AG04450 (cell line): ENCODE data around the gene KLRD1. TPM values are rescaled to one million over a fixed set of nuclear protein-coding genes. Genes with fewer than 3 reads are reported as not detected.
A peak's percentile ranks its signal among the peaks of the same experiment; 100 is the strongest.

Source experiments
- CTCF ChIA-PET: fragments of 300-600, 350-600 bp; formaldehyde crosslinking; extraction: SDS; loops from one replicate; lab custom pipeline; 2022; ENCODE audit warnings: antibody characterized with exemption, inconsistent platforms; lab: Charles Lee
- POLR2A ChIA-PET: fragments of 350-600 bp; formaldehyde crosslinking; extraction: SDS; loops from one replicate; lab custom pipeline; 2021; ENCODE audit warnings: antibody characterized with exemption, inconsistent platforms; lab: Yijun Ruan, JAX
- DNase-seq: peaks from one replicate; pipeline ENCODE4 v3.0.0-alpha.2; 2011; ENCODE audit warnings: low read depth, low spot score
- H3K27ac ChIP-seq: one replicate; pipeline ENCODE4 v1.5.1; 2012; ENCODE audit warnings: low read depth, low read length, control low read depth
- H3K27me3 ChIP-seq: one replicate; pipeline ENCODE4 v1.6.0; 2012; ENCODE audit warnings: low read length; ENCODE audit not compliant: control insufficient read depth, insufficient read depth
- H3K4me3 ChIP-seq: 2 replicates; pipeline ENCODE4 v1.5.1; 2011; ENCODE audit warnings: mild to moderate bottlenecking, low read depth, low read length, control low read depth
- H3K9me3 ChIP-seq: 2 replicates; pipeline ENCODE4 v1.5.1; 2012; ENCODE audit warnings: low read length; ENCODE audit not compliant: control insufficient read depth, insufficient read depth
- polyA plus RNA-seq: library from polyadenylated mRNA; depleted of rRNA; stranded (reverse); fragments of >200 nt; gene quantifications from 2 replicates; pipeline ENCODE4 v1.2.3, GENCODE V29; 2011
- TF ChIP-seq, protein P1 (sequence below): IDR thresholded peaks from 2 replicates; pipeline ENCODE4 v1.5.1; 2011; ENCODE audit warnings: low read depth, low read length, control low read depth, inconsistent platforms

KLRD1 gene
- polyA plus RNA-seq, 1 experiment: 0.33 TPM

DNA sequence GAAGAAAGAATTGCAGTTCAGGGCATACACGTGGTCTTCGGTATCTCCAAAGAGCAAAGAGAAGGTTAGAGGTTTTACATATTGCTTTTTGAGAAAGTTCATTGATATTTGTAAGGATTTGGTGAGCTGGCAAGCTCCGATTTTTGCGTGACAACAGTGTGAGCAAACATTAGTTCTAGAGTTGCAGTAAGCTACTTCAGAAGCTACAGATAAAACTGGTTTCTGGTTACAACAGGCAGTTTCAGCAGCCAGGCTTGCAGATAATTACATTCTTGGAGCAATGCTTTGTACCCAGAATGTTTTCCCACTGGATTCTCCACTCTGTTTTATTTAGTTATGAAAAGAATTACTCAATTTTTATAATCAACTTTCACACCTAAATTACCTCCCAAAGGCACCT, 54.0 kb downstream of the KLRD1 start:
- H3K4me3 ChIP-seq: no peak overlapping the region
- ChIA-PET POLR2A (no interaction called here), CTCF (interaction anchor here (1.2 kb wide), 1 partner anchor 126 kb away, joined by 3 read pairs; no protein-coding TSS in a partner anchor)

GRCh38 chr12:10362325-10362724, 54.7 kb downstream of the KLRD1 start:
- H3K9me3 ChIP-seq: no peaks in the 10 kb centered on the region; the same call in 1 of the 2 replicates
- H3K27ac ChIP-seq: no peak overlapping the region
- ChIA-PET POLR2A (no interaction called here), CTCF (interaction anchor here (0.7 kb wide), 1 partner anchor 12 kb away, joined by 5 read pairs; no protein-coding TSS in a partner anchor)
- H3K4me3 ChIP-seq: no peak overlapping the region
- TF ChIP-seq, protein P1, sequence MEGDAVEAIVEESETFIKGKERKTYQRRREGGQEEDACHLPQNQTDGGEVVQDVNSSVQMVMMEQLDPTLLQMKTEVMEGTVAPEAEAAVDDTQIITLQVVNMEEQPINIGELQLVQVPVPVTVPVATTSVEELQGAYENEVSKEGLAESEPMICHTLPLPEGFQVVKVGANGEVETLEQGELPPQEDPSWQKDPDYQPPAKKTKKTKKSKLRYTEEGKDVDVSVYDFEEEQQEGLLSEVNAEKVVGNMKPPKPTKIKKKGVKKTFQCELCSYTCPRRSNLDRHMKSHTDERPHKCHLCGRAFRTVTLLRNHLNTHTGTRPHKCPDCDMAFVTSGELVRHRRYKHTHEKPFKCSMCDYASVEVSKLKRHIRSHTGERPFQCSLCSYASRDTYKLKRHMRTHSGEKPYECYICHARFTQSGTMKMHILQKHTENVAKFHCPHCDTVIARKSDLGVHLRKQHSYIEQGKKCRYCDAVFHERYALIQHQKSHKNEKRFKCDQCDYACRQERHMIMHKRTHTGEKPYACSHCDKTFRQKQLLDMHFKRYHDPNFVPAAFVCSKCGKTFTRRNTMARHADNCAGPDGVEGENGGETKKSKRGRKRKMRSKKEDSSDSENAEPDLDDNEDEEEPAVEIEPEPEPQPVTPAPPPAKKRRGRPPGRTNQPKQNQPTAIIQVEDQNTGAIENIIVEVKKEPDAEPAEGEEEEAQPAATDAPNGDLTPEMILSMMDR: no peak
- H3K27me3 ChIP-seq: peaks cover 2% of the 10 kb centered on the region
- no peak for DNase-seq

More for the DNA sequence above, 54.0 kb downstream of the KLRD1 start:
- peak; percentile 27 for DNase-seq
- Histone ChIP-seq H3K9me3 (no peaks in the 10 kb centered on the region; the same call in 1 of the 2 replicates), H3K27ac (no peak overlapping the region), H3K27me3 (peaks cover 2% of the 10 kb centered on the region)
- TF ChIP-seq, protein P1: no peak

GRCh38 chr12:10362828-10363657, 55.4 kb downstream of the KLRD1 start:
- CTCF ChIA-PET: interaction anchor here (0.7 to 1.6 kb wide), 3 partner anchors 11 to 387 kb away, joined by 4 to 5 read pairs (median 5); no protein-coding TSS in a partner anchor
- DNase-seq: no peak
- TF ChIP-seq, protein P1: no peak
- H3K27ac ChIP-seq: peak overlapping the region; percentile 80
- POLR2A ChIA-PET: no interaction called here
- no peaks in the 10 kb centered on the region; the same call in 1 of the 2 replicates for H3K9me3 ChIP-seq
- peaks cover 2% of the 10 kb centered on the region for H3K27me3 ChIP-seq
- H3K4me3 ChIP-seq: peak overlapping the region; percentile 72

DNA sequence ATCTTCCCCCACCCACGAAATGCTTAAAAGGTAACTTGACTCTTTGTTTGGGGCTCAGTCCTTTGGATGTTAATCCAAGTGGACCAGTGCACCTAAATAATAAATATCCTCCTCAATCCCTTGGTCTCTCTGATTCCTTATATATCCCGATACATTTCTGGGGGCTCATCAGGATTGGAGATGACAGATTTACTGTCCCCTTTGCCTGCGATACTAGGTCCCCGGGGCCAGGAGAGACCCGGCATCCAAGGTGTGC, 55.9 kb downstream of the KLRD1 start:
- ChIA-PET CTCF (interaction anchor here (1.1 to 1.6 kb wide), 2 partner anchors 128 to 386 kb away, joined by 4 to 5 read pairs; no protein-coding TSS in a partner anchor), POLR2A (no interaction called here)
- TF ChIP-seq, protein P1: no peak
- DNase-seq: no peak
- Histone ChIP-seq H3K9me3 (peaks cover 4% of the 10 kb centered on the region), H3K27me3 (no peaks in the 10 kb centered on the region), H3K4me3 (peak overlapping the region; percentile 72), H3K27ac (peak overlapping the region; percentile 80)
